ENCODE results near the gene BIK. TPM values are rescaled to one million over a fixed set of nuclear protein-coding genes. Genes with fewer than 3 reads are reported as not detected.

BIK gene
- total RNA-seq, 1 experiment from 2014 or later: 3.2 TPM

GRCh38 chr22:43090130-43090789, 20.3 kb upstream of the BIK start:
- CTCF ChIA-PET: interaction anchor here (0.6 to 1.1 kb wide), 2 partner anchors 30 to 813 kb away, joined by 3 to 5 read pairs; no protein-coding TSS in a partner anchor
- TF ChIP-seq GRHL2 (CRISPR knock-in tag; IDR thresholded peaks at IDR 0.05; ENCODE audit: insufficient replicate concordance, severe bottlenecking) (no peak), ZNF121 (CRISPR knock-in tag; IDR thresholded peaks at IDR 0.05) (peak; percentile 81; the same call in 1 of the 2 replicates)
- POLR2A ChIA-PET: interaction anchor here (0.7 kb wide), 1 partner anchor 188 kb away, joined by 6 read pairs; no protein-coding TSS in a partner anchor
- H3K4me1 Mint-ChIP-seq: 0 out of 2 replicates have a peak, but pooled peaks cover 2% of the 10 kb centered on the region
- DNase-seq (ENCODE audit: low spot score) (no peak), ATAC-seq (no peak)
- H3K36me3 Mint-ChIP-seq: no peaks in the 10 kb centered on the region; the same call in 1 of the 2 replicates
- H3K4me3 Mint-ChIP-seq: peak overlapping the region; percentile 45
- H3K9me3 Mint-ChIP-seq: peaks cover under 1% of the 10 kb centered on the region; the same call in 1 of the 2 replicates
- H3K27ac Mint-ChIP-seq: no peak overlapping the region
- no peaks in the 10 kb centered on the region for H3K27me3 Mint-ChIP-seq (ENCODE audit: low read depth)

GRCh38 chr22:43092085-43092484, 18.5 kb upstream of the BIK start:
- DNase-seq (ENCODE audit: low spot score): no peak
- ATAC-seq: no peak
- Mint-ChIP-seq H3K27ac (no peak overlapping the region), H3K4me1 (0 out of 2 replicates have a peak, but pooled peaks cover 5% of the 10 kb centered on the region), H3K36me3 (peaks cover 11% of the 10 kb centered on the region), H3K4me3 (no peak overlapping the region), H3K9me3 (peaks cover 15% of the 10 kb centered on the region), H3K27me3 (ENCODE audit: low read depth) (no peaks in the 10 kb centered on the region; the same call in none of the 2 replicates)
- TF ChIP-seq, protein P1, sequence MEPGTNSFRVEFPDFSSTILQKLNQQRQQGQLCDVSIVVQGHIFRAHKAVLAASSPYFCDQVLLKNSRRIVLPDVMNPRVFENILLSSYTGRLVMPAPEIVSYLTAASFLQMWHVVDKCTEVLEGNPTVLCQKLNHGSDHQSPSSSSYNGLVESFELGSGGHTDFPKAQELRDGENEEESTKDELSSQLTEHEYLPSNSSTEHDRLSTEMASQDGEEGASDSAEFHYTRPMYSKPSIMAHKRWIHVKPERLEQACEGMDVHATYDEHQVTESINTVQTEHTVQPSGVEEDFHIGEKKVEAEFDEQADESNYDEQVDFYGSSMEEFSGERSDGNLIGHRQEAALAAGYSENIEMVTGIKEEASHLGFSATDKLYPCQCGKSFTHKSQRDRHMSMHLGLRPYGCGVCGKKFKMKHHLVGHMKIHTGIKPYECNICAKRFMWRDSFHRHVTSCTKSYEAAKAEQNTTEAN (CRISPR knock-in tag; IDR thresholded peaks at IDR 0.05): no peak
- TF ChIP-seq ESRRA (CRISPR knock-in tag; IDR thresholded peaks at IDR 0.05; ENCODE audit: borderline replicate concordance) (no peak), GABPB1 (CRISPR knock-in tag; IDR thresholded peaks at IDR 0.05) (no peak), ZNF138 (CRISPR knock-in tag; conservative IDR thresholded peaks at IDR 0.05) (no peak), RORB (CRISPR knock-in tag; IDR thresholded peaks at IDR 0.05) (no peak), GTF2I (CRISPR knock-in tag; conservative IDR thresholded peaks at IDR 0.05) (no peak), IRF2 (CRISPR knock-in tag; IDR thresholded peaks at IDR 0.05; ENCODE audit: borderline replicate concordance, low read depth) (no peak), ZNF512 (CRISPR knock-in tag; IDR thresholded peaks at IDR 0.05; ENCODE audit: borderline replicate concordance) (no peak), ZNF219 (CRISPR knock-in tag; IDR thresholded peaks at IDR 0.05; ENCODE audit: borderline replicate concordance) (no peak), PRRX2 (CRISPR knock-in tag; IDR thresholded peaks at IDR 0.05) (no peak), MYBL2 (CRISPR knock-in tag; IDR thresholded peaks at IDR 0.05) (no peak), PRDM15 (CRISPR knock-in tag; IDR thresholded peaks at IDR 0.05) (no peak), TCF7 (CRISPR knock-in tag; IDR thresholded peaks at IDR 0.05; ENCODE audit: low read depth) (no peak), SMAD3 (CRISPR knock-in tag; IDR thresholded peaks at IDR 0.05; ENCODE audit: borderline replicate concordance) (no peak)
- TF ChIP-seq, protein P2, sequence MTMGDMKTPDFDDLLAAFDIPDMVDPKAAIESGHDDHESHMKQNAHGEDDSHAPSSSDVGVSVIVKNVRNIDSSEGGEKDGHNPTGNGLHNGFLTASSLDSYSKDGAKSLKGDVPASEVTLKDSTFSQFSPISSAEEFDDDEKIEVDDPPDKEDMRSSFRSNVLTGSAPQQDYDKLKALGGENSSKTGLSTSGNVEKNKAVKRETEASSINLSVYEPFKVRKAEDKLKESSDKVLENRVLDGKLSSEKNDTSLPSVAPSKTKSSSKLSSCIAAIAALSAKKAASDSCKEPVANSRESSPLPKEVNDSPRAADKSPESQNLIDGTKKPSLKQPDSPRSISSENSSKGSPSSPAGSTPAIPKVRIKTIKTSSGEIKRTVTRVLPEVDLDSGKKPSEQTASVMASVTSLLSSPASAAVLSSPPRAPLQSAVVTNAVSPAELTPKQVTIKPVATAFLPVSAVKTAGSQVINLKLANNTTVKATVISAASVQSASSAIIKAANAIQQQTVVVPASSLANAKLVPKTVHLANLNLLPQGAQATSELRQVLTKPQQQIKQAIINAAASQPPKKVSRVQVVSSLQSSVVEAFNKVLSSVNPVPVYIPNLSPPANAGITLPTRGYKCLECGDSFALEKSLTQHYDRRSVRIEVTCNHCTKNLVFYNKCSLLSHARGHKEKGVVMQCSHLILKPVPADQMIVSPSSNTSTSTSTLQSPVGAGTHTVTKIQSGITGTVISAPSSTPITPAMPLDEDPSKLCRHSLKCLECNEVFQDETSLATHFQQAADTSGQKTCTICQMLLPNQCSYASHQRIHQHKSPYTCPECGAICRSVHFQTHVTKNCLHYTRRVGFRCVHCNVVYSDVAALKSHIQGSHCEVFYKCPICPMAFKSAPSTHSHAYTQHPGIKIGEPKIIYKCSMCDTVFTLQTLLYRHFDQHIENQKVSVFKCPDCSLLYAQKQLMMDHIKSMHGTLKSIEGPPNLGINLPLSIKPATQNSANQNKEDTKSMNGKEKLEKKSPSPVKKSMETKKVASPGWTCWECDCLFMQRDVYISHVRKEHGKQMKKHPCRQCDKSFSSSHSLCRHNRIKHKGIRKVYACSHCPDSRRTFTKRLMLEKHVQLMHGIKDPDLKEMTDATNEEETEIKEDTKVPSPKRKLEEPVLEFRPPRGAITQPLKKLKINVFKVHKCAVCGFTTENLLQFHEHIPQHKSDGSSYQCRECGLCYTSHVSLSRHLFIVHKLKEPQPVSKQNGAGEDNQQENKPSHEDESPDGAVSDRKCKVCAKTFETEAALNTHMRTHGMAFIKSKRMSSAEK (CRISPR knock-in tag; IDR thresholded peaks at IDR 0.05; ENCODE audit: borderline replicate concordance): no peak
- TF ChIP-seq, protein P3, sequence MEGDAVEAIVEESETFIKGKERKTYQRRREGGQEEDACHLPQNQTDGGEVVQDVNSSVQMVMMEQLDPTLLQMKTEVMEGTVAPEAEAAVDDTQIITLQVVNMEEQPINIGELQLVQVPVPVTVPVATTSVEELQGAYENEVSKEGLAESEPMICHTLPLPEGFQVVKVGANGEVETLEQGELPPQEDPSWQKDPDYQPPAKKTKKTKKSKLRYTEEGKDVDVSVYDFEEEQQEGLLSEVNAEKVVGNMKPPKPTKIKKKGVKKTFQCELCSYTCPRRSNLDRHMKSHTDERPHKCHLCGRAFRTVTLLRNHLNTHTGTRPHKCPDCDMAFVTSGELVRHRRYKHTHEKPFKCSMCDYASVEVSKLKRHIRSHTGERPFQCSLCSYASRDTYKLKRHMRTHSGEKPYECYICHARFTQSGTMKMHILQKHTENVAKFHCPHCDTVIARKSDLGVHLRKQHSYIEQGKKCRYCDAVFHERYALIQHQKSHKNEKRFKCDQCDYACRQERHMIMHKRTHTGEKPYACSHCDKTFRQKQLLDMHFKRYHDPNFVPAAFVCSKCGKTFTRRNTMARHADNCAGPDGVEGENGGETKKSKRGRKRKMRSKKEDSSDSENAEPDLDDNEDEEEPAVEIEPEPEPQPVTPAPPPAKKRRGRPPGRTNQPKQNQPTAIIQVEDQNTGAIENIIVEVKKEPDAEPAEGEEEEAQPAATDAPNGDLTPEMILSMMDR (IDR thresholded peaks at IDR 0.05): no peak
- TF ChIP-seq, protein P4, sequence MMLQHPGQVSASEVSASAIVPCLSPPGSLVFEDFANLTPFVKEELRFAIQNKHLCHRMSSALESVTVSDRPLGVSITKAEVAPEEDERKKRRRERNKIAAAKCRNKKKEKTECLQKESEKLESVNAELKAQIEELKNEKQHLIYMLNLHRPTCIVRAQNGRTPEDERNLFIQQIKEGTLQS (CRISPR knock-in tag; conservative IDR thresholded peaks at IDR 0.05): no peak
- ChIA-PET CTCF (interaction anchor here (1.4 to 1.5 kb wide), 2 partner anchors 32 to 224 kb away, joined by 3 to 7 read pairs; no protein-coding TSS in a partner anchor), POLR2A (no interaction called here)

Measured in WTC11 (cell line).